ENCODE data around the gene PA2G4. TPM values are rescaled to one million over a fixed set of nuclear protein-coding genes. Genes with fewer than 3 reads are reported as not detected.
A peak's percentile ranks its signal among the peaks of the same experiment; 100 is the strongest.

PA2G4 gene
- polyA plus RNA-seq, 6 donors from 2014 or later: 124 to 141 (median 132) TPM

DNA sequence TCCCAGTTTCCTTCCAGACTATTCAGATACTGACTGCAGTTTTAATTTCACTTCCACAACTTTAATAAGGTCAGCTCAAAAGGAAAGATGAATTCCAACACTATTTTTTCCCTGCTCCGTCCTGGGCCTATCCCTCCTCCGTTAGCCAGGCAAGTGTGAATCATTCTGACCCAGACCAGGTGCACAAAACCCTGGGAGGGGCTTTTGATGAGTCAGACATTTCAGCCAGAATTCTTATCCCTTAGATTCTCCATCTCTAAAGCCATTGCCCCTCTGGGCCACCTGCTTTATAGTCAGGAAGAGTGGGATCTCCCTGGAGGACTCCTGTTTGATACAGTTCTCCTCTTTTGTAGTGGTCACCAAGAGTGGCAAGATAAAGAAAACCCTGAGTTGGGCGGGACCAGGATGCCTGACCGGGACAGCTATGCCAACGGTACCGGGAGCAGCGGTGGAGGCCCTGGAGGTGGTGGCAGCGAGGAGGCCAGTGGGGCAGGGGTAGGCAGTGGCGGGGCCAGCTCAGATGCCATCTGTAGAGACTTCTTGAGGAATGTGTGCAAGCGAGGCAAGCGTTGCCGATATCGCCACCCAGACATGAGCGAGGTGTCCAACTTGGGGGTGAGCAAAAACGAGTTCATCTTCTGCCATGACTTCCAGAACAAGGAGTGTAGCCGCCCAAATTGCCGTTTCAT, 15.9 kb downstream of the PA2G4 start:
- peak overlapping the region in 4 of 6 donors; percentile 50 to 96 (median 78) for H3K27ac Mint-ChIP-seq
- H3K36me3 Mint-ChIP-seq: peaks cover 9 to 15% of the 10 kb centered on the region in 2 donors
- no peak for DNase-seq
- no peaks in the 10 kb centered on the region for H3K27me3 Mint-ChIP-seq
- ATAC-seq (ENCODE audit: low read depth in 2 of 2): no peak
- H3K4me3 Mint-ChIP-seq: peak overlapping the region in 3 of 8 donors; percentile 5 to 90 (median 12)
- no peaks in the 10 kb centered on the region for H3K9me3 Mint-ChIP-seq
- H3K4me1 Mint-ChIP-seq: peaks cover 36 to 61% (median 51%) of the 10 kb centered on the region in 3 donors

DNA sequence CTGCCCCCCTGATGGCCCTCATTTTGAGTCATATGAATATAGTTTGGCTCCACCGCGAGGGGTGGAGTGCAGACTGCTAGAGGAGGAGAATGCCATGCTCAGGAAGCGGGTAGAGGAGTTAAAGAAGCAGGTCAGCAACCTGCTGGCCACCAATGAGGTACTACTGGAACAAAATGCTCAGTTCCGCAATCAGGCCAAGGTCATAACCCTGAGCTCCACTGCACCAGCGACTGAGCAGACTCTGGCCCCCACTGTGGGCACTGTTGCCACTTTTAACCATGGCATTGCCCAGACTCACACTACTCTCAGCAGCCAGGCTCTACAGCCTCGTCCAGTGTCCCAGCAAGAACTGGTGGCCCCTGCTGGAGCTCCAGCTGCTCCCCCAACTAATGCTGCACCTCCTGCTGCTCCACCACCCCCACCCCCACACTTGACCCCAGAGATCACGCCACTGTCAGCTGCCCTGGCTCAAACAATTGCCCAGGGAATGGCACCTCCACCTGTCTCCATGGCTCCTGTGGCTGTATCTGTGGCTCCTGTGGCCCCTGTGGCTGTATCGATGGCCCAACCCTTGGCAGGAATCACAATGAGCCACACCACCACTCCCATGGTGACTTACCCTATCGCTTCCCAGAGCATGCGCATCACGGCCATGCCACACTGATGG, 17.0 kb downstream of the PA2G4 start:
- H3K27ac Mint-ChIP-seq: peak overlapping the region in 2 of 6 donors; percentile 50 to 96

DNA sequence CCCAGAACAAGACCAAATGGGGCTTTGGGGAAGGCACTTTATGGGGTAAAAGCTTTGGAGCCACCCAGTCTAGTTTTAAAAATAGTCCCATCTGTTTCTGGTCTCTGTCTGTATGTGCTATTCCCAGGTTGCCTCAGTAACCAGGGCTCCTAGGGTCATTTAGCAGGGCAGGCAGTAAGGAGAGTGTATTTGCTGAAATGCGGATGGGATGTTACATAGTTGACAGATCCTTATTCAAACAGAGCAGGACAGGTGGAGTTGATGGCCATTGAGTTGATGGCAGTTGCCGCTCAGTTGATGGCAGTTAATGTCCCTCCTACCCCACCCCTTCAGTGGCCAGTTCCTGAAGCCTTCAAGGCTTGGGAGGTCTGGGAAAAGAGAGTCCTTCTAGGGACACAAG, 18.3 kb downstream of the PA2G4 start:
- Mint-ChIP-seq H3K4me1 (peaks cover 45 to 64% (median 61%) of the 10 kb centered on the region in 3 donors), H3K27ac (peak overlapping the region in 2 of 6 donors; percentile 50 to 96), H3K4me3 (no peak overlapping the region), H3K9me3 (no peaks in the 10 kb centered on the region), H3K36me3 (peaks cover 0 to 4% of the 10 kb centered on the region in 2 donors), H3K27me3 (no peaks in the 10 kb centered on the region)
- DNase-seq (no peak), ATAC-seq (ENCODE audit: low read depth in 2 of 2) (no peak)

More for the DNA sequence above, 17.0 kb downstream of the PA2G4 start:
- H3K36me3 Mint-ChIP-seq: peaks cover 8 to 15% of the 10 kb centered on the region in 2 donors
- H3K4me3 Mint-ChIP-seq: peak overlapping the region in 2 of 8 donors; percentile 6 to 50
- DNase-seq (no peak), ATAC-seq (ENCODE audit: low read depth in 2 of 2) (no peak)
- peaks cover 41 to 64% (median 56%) of the 10 kb centered on the region in 3 donors for H3K4me1 Mint-ChIP-seq
- no peaks in the 10 kb centered on the region for H3K27me3 Mint-ChIP-seq
- H3K9me3 Mint-ChIP-seq: no peaks in the 10 kb centered on the region

DNA sequence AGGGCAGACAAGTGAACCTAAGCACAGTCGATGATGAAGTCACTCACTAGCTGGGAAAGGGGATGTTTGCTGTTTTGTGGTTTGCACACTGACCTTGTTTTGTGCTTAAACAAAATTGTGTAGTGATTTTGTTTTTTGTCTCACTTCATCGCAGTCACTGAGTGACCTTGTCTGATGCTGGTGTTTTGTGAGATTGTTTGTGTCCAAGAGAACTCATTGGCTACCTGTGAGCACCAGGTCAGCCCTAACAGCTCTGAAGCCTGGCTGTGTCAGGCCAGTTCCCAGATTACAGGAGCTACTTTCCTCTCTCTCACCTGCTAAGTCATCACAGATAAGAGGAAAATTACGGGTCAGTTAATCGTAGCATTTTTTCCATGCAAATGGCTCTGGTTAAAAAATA, 19.8 kb downstream of the PA2G4 start:
- Mint-ChIP-seq H3K4me3 (no peak overlapping the region), H3K9me3 (no peaks in the 10 kb centered on the region), H3K27ac (peak overlapping the region in 1 of 6 donors; percentile 57), H3K4me1 (peaks cover 41 to 60% (median 59%) of the 10 kb centered on the region in 3 donors), H3K27me3 (no peaks in the 10 kb centered on the region), H3K36me3 (no peaks in the 10 kb centered on the region)
- ATAC-seq (ENCODE audit: low read depth in 2 of 2) (no peak), DNase-seq (no peak)

DNA sequence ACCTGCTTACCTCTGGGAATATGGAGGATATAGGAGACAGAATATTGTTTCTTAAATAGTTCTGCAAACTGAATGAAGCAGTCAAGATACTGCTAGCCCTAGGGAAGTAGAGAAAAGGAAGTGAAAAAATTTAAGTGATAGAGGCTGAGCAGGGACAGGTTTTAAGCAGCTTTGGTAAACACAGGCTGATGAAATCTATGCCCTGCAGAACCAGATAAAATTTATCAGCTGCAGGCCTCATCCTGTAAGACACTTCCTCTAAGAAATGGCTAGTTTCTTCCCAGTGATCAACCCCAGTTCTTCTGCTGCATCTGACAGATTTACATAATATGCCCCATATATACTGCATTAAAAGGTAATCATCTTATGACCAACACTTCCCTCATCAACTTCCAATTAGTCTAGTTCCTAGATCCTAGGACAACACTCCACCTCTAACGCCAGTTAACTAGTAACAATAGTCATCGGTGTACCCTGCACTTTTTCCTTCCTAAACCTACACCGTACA, 22.4 kb downstream of the PA2G4 start:
- H3K4me1 Mint-ChIP-seq: peaks cover 50 to 75% (median 69%) of the 10 kb centered on the region in 3 donors
- H3K9me3 Mint-ChIP-seq: no peaks in the 10 kb centered on the region

DNA sequence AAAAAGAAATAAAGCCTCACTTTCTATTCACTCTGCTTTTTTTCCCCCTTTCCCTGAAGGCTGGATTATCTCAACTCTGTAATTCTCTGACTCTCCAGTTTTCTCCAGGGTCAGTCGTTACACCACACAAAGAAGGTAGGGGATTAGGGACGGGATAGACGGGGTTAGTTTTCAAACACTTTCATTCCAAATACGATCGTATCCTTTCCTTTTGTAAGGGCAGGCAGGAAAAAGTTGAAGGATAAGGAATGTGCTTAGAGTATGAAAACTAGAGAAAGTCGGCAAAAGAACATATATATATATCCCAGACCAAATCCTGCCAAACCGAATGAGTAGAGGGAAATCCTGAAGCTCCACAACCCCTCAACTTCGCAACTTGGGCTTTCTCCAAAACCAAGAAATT, 23.1 kb downstream of the PA2G4 start:
- no peak for ATAC-seq (ENCODE audit: low read depth in 2 of 2)
- peak overlapping the region; percentile 82 to 98 (median 96) for H3K27ac Mint-ChIP-seq
- H3K36me3 Mint-ChIP-seq: peaks cover 0 to 18% of the 10 kb centered on the region in 2 donors
- H3K27me3 Mint-ChIP-seq: no peaks in the 10 kb centered on the region
- H3K9me3 Mint-ChIP-seq: no peaks in the 10 kb centered on the region
- H3K4me1 Mint-ChIP-seq: peaks cover 57 to 80% (median 71%) of the 10 kb centered on the region in 3 donors
- H3K4me3 Mint-ChIP-seq: peak overlapping the region; percentile 87 to 100 (median 98)
- no peak for DNase-seq

More for the DNA sequence above, 22.4 kb downstream of the PA2G4 start:
- Mint-ChIP-seq H3K27me3 (no peaks in the 10 kb centered on the region), H3K4me3 (peak overlapping the region; percentile 69 to 100 (median 96)), H3K36me3 (peaks cover 0 to 11% of the 10 kb centered on the region in 2 donors), H3K27ac (peak overlapping the region; percentile 84 to 98 (median 92))
- ATAC-seq (ENCODE audit: low read depth in 2 of 2) (peak; percentile 23 to 27), DNase-seq (peak; percentile 64)

DNA sequence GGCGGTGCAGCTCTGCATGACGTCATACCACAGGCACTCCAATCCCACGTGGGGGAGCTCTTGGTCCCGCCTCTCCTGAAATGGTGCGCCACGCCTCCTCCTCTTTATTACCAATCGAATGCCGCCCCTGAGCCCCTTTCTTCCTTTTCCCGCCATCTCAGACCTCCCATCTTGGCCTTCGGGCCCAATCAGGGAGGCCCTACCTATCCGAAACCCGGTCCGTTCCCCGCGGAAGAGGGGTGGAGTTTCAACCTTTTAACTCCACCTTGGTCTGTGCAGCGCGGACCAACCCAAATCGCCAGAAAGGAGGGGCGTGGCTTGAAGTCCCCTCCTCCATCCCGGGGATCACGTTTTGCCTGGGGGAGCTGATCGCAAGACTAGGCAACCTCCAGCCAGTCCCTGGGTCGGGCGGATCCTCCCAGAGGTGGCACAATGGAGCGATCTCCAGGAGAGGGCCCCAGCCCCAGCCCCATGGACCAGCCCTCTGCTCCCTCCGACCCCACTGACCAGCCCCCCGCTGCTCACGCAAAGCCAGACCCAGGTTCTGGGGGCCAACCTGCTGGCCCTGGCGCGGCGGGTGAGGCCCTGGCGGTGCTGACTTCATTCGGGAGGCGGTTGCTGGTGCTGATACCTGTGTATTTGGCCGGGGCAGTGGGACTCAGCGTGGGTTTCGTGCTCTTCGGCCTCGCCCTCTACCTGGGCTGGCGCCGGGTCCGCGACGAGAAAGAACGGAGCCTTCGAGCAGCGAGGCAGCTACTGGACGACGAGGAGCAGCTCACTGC, 23.7 kb downstream of the PA2G4 start, which contains the start of gene ESYT1:
ESYT1 (plus strand) TSS at position 380 of the 782 bp plus-strand sequence; CDS start at position 433, 53 bp downstream.
- Mint-ChIP-seq H3K9me3 (no peaks in the 10 kb centered on the region), H3K27me3 (no peaks in the 10 kb centered on the region), H3K4me3 (peak within 1 kb of the TSS; percentile 87 to 100 (median 98)), H3K27ac (peak within 1 kb of the TSS; percentile 85 to 98 (median 96)), H3K4me1 (peaks cover 58 to 80% (median 71%) of the 10 kb centered on the region in 3 donors), H3K36me3 (peaks cover 0 to 22% of the 10 kb centered on the region in 2 donors)
- ATAC-seq (ENCODE audit: low read depth in 2 of 2) (peak; percentile 85 to 87), DNase-seq (peak; percentile 97)

DNA sequence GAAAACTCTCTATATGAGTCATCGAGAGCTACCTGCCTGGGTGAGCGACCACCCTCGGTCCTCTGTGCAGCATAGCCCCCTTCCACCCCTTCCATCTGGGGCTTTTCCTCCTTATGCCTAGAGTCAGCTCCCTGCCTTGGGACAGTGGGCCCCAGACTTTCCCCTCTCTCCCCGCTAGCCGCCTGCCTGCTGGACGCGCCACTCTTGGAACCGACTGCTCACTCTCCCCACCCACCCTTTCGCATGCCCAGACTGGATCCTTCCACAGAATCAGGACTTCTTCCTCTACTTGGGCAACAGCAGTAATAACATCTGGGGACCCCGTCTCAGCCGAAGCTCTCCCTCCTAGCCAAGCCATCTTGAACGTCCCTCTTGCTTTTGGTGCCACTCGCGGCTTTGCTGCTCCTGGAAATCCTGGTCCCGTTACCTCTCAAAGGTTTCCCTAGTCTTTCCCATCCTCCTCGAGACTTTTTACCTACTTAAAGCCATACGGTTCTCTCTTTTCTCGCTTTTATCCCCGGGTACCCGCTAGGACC, 24.4 kb downstream of the PA2G4 start:
- Mint-ChIP-seq H3K27me3 (no peaks in the 10 kb centered on the region), H3K9me3 (no peaks in the 10 kb centered on the region), H3K36me3 (peaks cover 0 to 27% of the 10 kb centered on the region in 2 donors), H3K4me3 (peak overlapping the region; percentile 87 to 100 (median 98)), H3K27ac (peak overlapping the region; percentile 85 to 98 (median 96)), H3K4me1 (peaks cover 57 to 76% (median 69%) of the 10 kb centered on the region in 3 donors)
- ATAC-seq (ENCODE audit: low read depth in 2 of 2) (no peak), DNase-seq (no peak)

DNA sequence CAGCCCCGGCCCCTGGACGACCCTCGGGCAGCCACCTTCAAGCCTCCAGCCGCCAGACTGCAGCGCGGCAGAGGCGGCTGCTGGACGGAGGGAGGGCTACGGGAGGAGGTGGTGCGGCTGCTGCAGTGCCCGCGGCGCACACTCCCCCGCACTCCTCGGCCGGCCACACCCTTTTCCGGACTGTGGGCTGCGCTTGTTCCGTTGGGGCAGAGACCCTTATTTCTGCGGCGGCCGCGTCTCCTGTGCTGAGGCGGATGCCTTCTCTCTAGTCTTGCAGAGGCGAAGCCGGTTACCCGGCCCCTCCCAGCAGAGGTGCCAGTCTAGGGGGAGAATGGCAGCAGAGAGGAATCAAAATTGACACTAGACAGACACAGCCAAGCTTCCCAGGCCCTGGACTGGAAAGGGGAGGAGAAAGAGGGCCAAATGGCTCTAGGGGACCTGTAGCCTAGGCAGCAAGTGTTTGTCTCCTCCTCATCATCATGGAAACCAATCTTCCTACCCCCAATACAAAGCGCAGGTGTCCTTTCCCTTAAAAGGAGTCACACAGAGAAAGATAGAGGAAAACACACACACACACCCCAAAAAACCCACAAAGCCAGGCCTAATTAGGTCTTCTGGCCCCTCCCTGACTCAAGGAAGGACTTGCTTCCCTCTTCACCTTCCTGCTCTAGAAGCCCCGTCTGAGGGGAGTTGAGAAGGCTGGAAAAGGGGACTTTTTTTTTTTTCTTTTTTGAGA, 25.0 kb downstream of the PA2G4 start:
- no peaks in the 10 kb centered on the region for H3K9me3 Mint-ChIP-seq
- no peaks in the 10 kb centered on the region for H3K27me3 Mint-ChIP-seq
- ATAC-seq (ENCODE audit: low read depth in 2 of 2): peak; percentile 15 to 19
- H3K4me1 Mint-ChIP-seq: peaks cover 57 to 71% (median 63%) of the 10 kb centered on the region in 3 donors
- peak; percentile 76 for DNase-seq
- peaks cover 0 to 27% of the 10 kb centered on the region in 2 donors for H3K36me3 Mint-ChIP-seq
- peak overlapping the region; percentile 85 to 98 (median 96) for H3K27ac Mint-ChIP-seq
- H3K4me3 Mint-ChIP-seq: peak overlapping the region; percentile 87 to 100 (median 98)

DNA sequence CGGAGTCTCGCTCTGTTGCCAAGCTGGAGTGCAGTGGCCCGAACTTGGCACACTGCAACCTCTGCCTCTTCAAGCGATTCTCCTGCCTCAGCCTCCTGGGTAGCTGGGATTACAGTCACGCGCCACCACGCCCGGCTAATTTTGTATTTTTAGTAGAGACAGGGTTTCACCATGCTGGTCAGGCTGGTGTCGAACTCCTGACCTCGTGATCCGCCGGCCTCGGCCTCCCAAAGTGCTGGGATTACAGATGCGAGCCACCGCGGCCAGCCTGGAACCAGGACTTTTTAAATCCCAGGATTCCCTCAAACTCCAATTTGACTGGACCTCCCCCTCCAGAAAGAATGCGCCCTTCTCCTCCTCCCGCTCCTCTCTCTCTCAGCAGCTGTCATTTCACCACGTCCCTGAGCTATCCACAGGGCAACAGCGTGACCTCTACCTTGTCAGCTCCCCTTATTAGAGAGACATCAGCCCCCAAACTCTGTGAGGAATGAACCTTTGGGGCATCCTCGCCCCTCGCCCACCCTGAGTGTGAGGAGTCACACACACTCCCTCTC, 25.7 kb downstream of the PA2G4 start:
- H3K4me1 Mint-ChIP-seq: peaks cover 58 to 69% (median 63%) of the 10 kb centered on the region in 3 donors
- no peaks in the 10 kb centered on the region for H3K9me3 Mint-ChIP-seq
- ATAC-seq (ENCODE audit: low read depth in 2 of 2) (no peak), DNase-seq (no peak)
- H3K27ac Mint-ChIP-seq: peak overlapping the region; percentile 85 to 98 (median 90)
- peak overlapping the region; percentile 87 to 100 (median 98) for H3K4me3 Mint-ChIP-seq
- no peaks in the 10 kb centered on the region for H3K27me3 Mint-ChIP-seq
- H3K36me3 Mint-ChIP-seq: peaks cover 0 to 27% of the 10 kb centered on the region in 2 donors

DNA sequence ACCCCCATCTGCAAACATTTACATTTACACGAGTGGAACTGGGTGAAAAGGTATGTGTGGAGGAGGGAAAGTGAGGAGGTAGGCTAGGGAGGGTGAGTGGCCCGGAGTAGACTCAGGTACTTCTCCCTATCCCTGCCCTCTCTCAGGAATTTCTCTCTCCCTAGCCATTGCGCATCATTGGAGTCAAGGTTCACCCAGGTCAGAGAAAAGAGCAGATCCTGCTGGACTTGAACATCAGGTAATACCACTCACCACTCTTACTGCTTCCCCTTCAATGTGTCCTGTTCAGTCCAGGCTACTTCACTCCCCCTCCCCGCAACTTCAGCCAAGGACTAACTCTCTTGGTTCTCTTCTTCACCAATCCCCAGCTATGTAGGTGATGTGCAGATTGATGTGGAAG, 26.5 kb downstream of the PA2G4 start:
- ATAC-seq (ENCODE audit: low read depth in 2 of 2) (no peak), DNase-seq (no peak)
- Mint-ChIP-seq H3K27me3 (no peaks in the 10 kb centered on the region), H3K36me3 (peaks cover 0 to 30% of the 10 kb centered on the region in 2 donors), H3K4me3 (peak overlapping the region; percentile 43 to 99 (median 96)), H3K9me3 (no peaks in the 10 kb centered on the region), H3K27ac (peak overlapping the region in 5 of 6 donors; percentile 78 to 94 (median 90)), H3K4me1 (peaks cover 57 to 63% (median 62%) of the 10 kb centered on the region in 3 donors)

DNA sequence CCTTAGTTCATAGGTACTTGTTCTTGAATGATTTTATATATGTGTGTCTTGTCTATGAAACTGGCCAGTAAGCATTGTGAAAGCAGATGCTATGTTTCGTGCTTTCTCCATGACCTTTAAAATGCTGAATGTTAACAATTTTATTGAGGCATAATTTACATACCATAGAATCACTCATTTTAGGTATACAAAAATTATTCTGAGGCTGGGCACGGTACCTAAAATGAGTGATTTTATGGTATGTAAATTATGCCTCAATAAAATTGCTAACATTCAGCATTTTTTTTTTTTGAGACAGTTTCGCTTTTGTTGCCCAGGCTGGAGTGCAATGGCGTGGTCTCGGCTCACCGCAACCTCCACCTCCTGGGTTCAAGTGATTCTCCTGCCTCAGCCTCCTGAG, 30.5 kb downstream of the PA2G4 start:
- peaks cover 15 to 55% of the 10 kb centered on the region in 2 donors for H3K36me3 Mint-ChIP-seq
- H3K9me3 Mint-ChIP-seq: no peaks in the 10 kb centered on the region
- H3K27me3 Mint-ChIP-seq: no peaks in the 10 kb centered on the region
- H3K4me3 Mint-ChIP-seq: no peak overlapping the region
- no peak for DNase-seq
- H3K4me1 Mint-ChIP-seq: peaks cover 26 to 33% (median 27%) of the 10 kb centered on the region in 3 donors
- no peak for ATAC-seq (ENCODE audit: low read depth in 2 of 2)
- H3K27ac Mint-ChIP-seq: no peak overlapping the region

Data from naive B cell (primary cell).